Central memory CD8-positive, alpha-beta T cell (primary cell): ENCODE data around the gene ABCF3.

ENCODE experiments used
- ATAC-seq: fragments of 150-1000 bp; cut with Tn5 transposase; replicated peaks from 2 replicates; pipeline ENCODE4 v1.10.0; 2022; ENCODE audit warnings: mild to moderate bottlenecking, moderate FRiP score, moderate number of reproducible peaks; ENCODE audit not compliant: poor library complexity, severe bottlenecking; ENCODE audit errors: extremely low read depth
- DNase-seq, 2 donors: peaks; one replicate each; pipeline ENCODE4 v3.0.0; 2021; ENCODE audit warnings: low spot score in 2 of 2
- H3K27ac Mint-ChIP-seq: one replicate; pipeline ENCODE4 v1.8.0; 2022; ENCODE audit warnings: low read depth, mild to moderate bottlenecking, moderate library complexity, mixed read lengths
- H3K27me3 Mint-ChIP-seq: one replicate; pipeline ENCODE4 v1.8.0; 2022; ENCODE audit warnings: mixed read lengths
- H3K36me3 Mint-ChIP-seq: one replicate; pipeline ENCODE4 v1.8.0; 2022; ENCODE audit warnings: mild to moderate bottlenecking, moderate library complexity, mixed read lengths; ENCODE audit not compliant: insufficient read depth
- H3K4me1 Mint-ChIP-seq: one replicate; pipeline ENCODE4 v1.8.0; 2022; ENCODE audit warnings: mixed read lengths
- H3K4me3 Mint-ChIP-seq: one replicate; pipeline ENCODE4 v1.8.0; 2022; ENCODE audit warnings: mild to moderate bottlenecking, moderate library complexity, mixed read lengths
- H3K9me3 Mint-ChIP-seq: one replicate; pipeline ENCODE4 v1.8.0; 2022; ENCODE audit warnings: mixed read lengths

Gene ABCF3

DNA sequence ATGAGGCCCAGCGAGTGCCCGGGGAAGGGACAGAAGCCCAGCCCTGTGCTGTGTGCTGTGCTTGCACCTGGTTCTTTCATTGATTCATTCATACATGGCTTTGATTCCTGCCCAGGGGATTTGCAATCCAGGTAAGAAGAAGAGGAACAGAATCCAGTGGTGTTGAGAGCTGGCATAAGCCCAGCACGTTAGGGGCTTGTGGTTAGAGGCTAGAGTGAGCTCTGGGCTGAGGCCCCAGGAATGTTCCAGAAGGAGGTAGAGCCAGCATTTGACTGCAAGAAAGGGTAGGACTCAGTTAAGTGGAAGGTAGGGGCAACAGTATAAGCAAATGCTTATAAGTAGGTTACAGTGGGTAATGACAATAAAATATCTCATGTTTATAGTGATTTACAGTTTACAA is 45.7 kb downstream of the ABCF3 start:
- no peak for DNase-seq
- Mint-ChIP-seq H3K27me3 (peaks cover 48% of the 10 kb centered on the region), H3K27ac (no peak overlapping the region), H3K9me3 (no peaks in the 10 kb centered on the region), H3K4me3 (peak overlapping the region; percentile 69), H3K36me3 (no peaks in the 10 kb centered on the region), H3K4me1 (peaks cover 16% of the 10 kb centered on the region)
- no peak for ATAC-seq

DNA sequence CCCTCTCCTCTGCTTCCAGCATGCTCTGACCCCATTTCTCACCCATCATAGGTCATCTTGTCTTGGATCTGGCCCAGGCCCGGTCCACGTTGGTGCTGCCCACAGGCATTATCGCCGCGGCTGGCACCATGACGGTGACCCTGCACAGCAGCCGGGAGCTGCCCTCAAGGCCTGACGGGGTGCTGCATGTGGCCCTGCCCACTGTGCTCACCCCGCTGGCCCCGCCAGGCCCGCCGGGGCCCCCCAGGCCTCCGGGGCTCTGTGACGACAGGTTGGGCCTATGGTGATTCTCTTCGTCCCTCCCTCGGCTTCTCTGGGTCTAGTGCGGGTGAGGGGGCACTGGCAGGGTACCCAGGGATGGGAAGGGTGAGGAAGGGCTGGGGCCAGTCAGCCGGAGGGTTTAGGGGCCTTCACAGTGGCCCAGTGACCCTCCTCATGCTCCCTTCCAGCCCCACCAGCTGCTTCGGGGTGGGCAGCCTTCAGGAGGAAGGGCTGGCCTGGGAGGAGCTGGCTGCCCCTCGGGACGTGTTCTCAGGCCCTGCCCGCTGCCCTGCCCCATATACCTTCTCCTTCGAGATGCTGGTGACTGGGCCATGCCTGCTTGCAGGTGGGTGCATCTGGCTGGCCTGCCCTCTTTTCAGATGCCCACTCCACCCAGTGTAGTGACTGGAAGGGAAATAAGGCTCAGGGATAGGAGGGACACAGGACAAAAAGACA is 47.3 kb downstream of the ABCF3 start:
- H3K27ac Mint-ChIP-seq = no peak overlapping the region
- H3K9me3 Mint-ChIP-seq = no peaks in the 10 kb centered on the region
- no peaks in the 10 kb centered on the region for H3K36me3 Mint-ChIP-seq
- H3K4me1 Mint-ChIP-seq = peaks cover 16% of the 10 kb centered on the region
- DNase-seq (no peak), ATAC-seq (no peak)
- no peak overlapping the region for H3K4me3 Mint-ChIP-seq
- peaks cover 33% of the 10 kb centered on the region for H3K27me3 Mint-ChIP-seq

DNA sequence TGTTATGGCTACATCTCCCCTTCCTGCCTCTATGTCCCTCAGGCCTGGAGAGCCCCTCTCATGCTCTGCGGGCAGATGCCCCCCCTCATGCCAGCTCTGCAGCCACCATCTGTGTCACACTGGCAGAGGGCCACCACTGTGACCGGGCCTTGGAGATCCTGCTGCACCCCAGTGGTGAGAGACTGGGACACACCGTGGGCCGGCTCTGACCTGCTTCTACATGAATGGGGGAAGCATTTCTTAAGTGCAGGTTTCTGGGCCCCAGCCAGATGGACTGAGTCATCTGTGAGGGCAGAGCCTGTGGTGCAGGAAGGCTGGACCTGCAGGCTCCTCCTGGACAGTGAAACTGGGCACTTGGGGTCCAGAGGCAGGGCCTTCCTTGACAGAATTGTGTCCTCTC is 48.2 kb downstream of the ABCF3 start:
- ATAC-seq (no peak), DNase-seq (no peak)
- no peak overlapping the region for H3K4me3 Mint-ChIP-seq
- peaks cover 24% of the 10 kb centered on the region for H3K27me3 Mint-ChIP-seq
- H3K27ac Mint-ChIP-seq = no peak overlapping the region
- no peaks in the 10 kb centered on the region for H3K36me3 Mint-ChIP-seq
- H3K4me1 Mint-ChIP-seq = peaks cover 9% of the 10 kb centered on the region
- H3K9me3 Mint-ChIP-seq = no peaks in the 10 kb centered on the region

DNA sequence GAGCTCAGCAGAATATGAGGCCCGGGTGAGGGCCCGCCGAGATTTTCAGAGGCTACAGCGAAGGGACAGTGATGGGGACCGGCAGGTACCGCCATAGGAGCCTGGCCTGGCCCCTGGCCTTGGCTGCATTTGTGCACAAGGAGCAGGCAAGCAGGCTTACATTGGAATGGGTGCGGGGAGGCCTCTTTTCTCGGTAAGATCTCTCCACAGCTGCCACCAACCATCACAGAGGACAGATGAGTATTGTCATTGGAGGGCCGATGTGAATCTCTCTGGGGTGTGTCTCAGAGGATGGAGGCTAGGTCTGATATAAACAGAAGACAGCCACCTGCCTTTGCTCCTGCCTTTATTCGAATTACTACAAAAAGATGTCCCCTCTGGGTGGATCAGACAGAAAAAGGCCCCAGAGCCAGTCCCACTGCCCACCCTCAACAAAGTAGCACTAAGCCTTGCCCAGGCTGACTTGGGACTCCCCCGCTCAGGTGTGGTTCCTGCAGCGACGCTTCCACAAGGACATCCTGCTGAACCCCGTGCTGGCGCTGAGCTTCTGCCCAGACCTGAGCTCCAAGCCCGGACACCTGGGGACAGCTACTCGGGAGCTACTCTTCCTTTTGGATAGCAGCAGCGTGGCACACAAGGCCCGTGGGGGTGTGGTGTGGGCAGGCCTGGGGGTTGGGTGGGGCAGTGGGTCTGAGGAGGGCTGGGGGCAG is 48.8 kb downstream of the ABCF3 start:
- Mint-ChIP-seq H3K36me3 (no peaks in the 10 kb centered on the region), H3K9me3 (no peaks in the 10 kb centered on the region), H3K27me3 (peaks cover 24% of the 10 kb centered on the region), H3K4me3 (no peak overlapping the region), H3K27ac (no peak overlapping the region), H3K4me1 (peaks cover 9% of the 10 kb centered on the region)
- ATAC-seq = no peak
- no peak for DNase-seq

DNA sequence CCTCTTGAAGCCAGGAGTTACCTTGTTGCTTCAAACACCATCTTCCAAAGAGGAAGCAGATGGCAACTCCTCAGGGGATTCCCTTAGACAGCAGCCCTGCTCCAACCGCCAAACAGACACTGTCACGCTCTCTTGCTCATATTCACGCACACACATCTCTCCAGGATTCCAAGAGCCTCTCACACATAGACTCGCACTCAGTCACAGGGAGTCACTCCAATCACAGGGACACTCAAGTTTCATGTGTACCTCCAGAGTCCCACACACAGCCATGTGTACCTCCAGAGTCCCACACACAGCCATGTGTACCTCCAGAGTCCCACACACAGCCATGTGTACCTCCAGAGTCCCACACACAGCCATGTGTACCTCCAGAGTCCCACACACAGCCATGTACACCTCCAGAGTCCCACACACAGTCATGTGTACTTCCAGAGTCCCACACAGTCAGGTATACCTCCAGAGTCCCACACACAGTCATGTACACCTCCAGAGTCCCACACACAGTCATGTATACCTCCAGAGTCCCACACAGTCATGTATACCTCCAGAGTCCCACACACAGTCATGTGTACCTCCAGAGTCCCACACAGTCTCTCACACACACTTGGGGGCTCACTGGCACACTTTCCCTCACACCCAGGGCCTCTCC is 49.5 kb downstream of the ABCF3 start:
- DNase-seq = no peak
- ATAC-seq = no peak

DNA sequence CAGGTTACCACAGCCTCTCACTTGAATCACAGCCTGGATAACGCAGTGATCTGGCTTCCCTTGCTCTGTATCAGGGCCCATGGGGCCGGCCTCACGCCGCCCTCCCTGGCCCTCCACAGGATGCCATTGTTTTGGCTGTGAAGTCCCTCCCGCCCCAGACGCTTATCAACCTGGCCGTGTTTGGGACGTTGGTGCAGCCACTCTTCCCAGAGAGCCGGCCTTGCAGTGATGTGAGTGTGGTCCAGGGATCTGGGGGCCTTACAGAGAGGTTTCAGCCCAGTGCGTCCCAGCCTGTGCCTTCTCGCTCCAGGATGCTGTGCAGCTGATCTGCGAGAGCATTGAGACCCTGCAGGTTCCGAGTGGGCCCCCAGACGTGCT is 50.0 kb downstream of the ABCF3 start:
- peaks cover 20% of the 10 kb centered on the region for H3K27me3 Mint-ChIP-seq
- peaks cover 2% of the 10 kb centered on the region for H3K36me3 Mint-ChIP-seq
- no peak overlapping the region for H3K4me3 Mint-ChIP-seq
- DNase-seq = no peak
- no peak for ATAC-seq
- H3K4me1 Mint-ChIP-seq = peaks cover 6% of the 10 kb centered on the region
- H3K9me3 Mint-ChIP-seq = no peaks in the 10 kb centered on the region
- H3K27ac Mint-ChIP-seq = no peak overlapping the region

More for the DNA sequence above, 49.5 kb downstream of the ABCF3 start:
- Mint-ChIP-seq H3K9me3 (no peaks in the 10 kb centered on the region), H3K27ac (no peak overlapping the region), H3K4me1 (peaks cover 9% of the 10 kb centered on the region), H3K36me3 (peaks cover 1% of the 10 kb centered on the region), H3K4me3 (no peak overlapping the region), H3K27me3 (peaks cover 24% of the 10 kb centered on the region)

DNA sequence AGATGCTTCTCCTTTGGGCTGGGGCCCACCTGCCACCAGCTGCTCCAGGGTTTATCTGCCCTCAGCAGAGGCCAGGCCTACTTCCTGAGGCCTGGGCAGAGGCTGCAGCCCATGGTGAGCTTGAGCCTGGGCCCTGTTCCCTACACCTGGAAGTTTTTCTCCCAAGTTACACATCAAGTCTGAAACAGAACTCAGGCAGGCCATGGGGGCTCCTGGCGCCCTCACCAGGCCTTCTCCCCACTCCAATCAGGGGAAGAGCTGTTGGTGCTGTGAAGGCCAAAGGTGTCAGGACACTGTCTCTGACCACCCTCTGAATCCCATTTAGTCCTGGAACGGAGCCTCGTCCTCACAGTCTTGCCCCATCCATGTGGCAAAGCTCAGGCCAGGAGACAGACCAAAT is 50.6 kb downstream of the ABCF3 start:
- Mint-ChIP-seq H3K9me3 (no peaks in the 10 kb centered on the region), H3K4me1 (no peaks in the 10 kb centered on the region), H3K27ac (no peak overlapping the region), H3K4me3 (no peak overlapping the region), H3K27me3 (peaks cover 13% of the 10 kb centered on the region), H3K36me3 (peaks cover 2% of the 10 kb centered on the region)
- DNase-seq = no peak
- no peak for ATAC-seq

DNA sequence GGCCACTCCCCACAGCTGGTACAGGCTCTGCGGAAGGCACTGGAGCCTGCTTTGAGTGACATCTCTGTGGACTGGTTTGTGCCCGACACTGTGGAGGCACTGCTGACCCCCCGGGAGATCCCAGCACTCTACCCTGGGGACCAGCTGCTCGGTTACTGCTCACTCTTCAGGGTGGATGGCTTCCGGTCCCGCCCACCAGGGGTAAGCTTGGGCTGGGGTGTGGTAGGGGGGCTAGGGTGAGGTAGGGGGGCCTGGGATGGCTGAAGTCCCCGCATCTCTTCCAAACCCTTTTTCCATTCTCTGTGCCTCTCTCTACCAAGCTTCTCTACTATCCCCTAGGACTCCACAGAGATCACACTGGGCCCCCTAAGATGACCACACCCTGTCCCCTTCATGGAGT is 51.2 kb downstream of the ABCF3 start:
- Mint-ChIP-seq H3K4me1 (no peaks in the 10 kb centered on the region), H3K27ac (no peak overlapping the region), H3K36me3 (peaks cover 3% of the 10 kb centered on the region), H3K27me3 (peaks cover 8% of the 10 kb centered on the region), H3K4me3 (no peak overlapping the region), H3K9me3 (no peaks in the 10 kb centered on the region)
- ATAC-seq (no peak), DNase-seq (no peak)

DNA sequence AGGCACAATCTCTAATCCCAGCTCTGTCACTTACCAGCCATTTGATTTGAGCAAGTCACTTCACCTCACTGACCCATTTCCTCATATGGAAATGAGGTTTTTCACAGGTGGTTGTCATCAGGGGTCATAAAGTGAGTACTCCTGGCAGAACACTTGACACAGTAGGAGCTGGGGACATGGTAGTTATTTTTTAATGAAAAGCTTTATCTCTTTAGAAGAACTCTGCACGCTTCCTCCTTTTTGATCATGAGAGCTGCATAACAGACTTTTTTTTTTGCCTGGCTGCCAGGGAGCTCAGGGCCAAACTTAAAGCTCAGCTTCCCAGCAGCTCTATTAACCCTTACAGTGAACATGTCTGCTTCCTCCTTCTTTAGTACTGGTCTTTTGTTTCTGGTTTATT is 51.8 kb downstream of the ABCF3 start:
- Mint-ChIP-seq H3K27me3 (peaks cover 2% of the 10 kb centered on the region), H3K27ac (no peak overlapping the region), H3K36me3 (peaks cover 4% of the 10 kb centered on the region), H3K9me3 (no peaks in the 10 kb centered on the region), H3K4me3 (no peak overlapping the region), H3K4me1 (no peaks in the 10 kb centered on the region)
- ATAC-seq (no peak), DNase-seq (no peak)

DNA sequence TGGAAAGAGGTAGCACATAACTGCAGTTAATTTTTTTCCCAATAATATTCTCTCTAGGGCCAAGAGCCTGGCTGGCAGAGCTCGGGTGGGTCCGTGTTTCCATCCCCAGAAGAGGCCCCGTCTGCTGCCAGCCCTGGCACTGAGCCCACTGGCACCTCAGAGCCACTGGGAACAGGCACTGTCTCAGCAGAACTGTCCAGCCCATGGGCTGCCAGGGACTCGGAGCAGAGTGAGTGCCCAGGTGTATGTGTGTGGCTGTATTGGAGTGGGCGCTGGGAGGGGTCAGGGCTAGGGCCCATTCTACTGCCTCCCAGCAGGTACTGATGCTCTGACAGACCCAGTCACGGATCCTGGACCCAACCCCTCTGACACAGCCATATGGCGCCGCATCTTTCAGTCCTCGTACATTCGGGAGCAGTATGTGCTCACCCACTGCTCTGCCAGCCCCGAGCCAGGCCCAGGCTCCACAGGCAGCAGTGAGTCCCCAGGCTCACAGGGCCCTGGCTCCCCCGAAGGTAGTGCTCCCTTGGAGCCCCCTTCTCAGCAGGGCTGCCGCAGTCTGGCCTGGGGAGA is 52.3 kb downstream of the ABCF3 start:
- ATAC-seq (no peak), DNase-seq (no peak)
- H3K27me3 Mint-ChIP-seq = no peaks in the 10 kb centered on the region
- H3K27ac Mint-ChIP-seq = no peak overlapping the region
- no peaks in the 10 kb centered on the region for H3K4me1 Mint-ChIP-seq
- no peaks in the 10 kb centered on the region for H3K9me3 Mint-ChIP-seq
- H3K4me3 Mint-ChIP-seq = no peak overlapping the region
- H3K36me3 Mint-ChIP-seq = peaks cover 4% of the 10 kb centered on the region

DNA sequence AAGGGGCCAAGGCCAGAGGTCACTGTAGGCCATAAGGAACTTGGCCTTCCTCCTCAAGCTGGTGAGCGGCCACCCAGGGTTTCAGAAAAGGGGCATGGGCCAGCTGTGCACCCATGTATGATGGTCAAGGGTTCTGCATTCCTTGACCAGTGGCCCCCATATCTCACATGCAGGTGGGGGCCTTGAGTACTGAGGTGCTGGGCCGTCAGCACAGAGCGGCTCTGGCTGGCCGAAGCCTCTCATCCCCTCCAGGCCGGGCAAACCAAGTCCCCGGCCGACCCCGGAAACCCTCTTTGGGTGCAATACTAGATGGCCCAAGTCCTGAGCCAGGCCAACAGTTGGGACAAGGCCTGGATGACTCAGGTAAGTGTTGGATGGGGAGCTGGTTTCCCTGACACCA is 53.2 kb downstream of the ABCF3 start:
- no peak for DNase-seq
- no peak for ATAC-seq
- H3K4me1 Mint-ChIP-seq = no peaks in the 10 kb centered on the region
- no peak overlapping the region for H3K27ac Mint-ChIP-seq
- no peaks in the 10 kb centered on the region for H3K27me3 Mint-ChIP-seq
- H3K4me3 Mint-ChIP-seq = no peak overlapping the region
- no peaks in the 10 kb centered on the region for H3K9me3 Mint-ChIP-seq
- H3K36me3 Mint-ChIP-seq = peaks cover 8% of the 10 kb centered on the region

DNA sequence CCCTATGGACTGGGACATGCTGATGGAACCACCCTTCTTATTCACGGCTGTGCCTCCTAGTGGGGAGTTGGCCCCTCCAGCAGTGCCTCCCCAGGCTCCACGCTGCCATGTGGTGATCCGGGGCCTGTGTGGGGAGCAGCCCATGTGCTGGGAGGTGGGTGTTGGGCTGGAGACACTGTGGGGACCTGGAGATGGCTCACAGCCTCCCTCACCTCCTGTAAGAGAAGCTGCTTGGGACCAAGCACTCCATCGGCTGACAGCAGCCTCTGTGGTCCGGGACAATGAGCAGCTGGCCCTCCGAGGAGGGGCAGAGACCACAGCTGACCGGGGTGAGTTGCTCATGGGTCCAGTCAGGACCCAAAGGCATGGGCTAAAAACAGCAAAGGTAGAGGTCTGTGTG is 53.7 kb downstream of the ABCF3 start:
- H3K9me3 Mint-ChIP-seq = no peaks in the 10 kb centered on the region
- no peak overlapping the region for H3K4me3 Mint-ChIP-seq
- H3K36me3 Mint-ChIP-seq = peaks cover 9% of the 10 kb centered on the region
- ATAC-seq (no peak), DNase-seq (no peak)
- no peaks in the 10 kb centered on the region for H3K27me3 Mint-ChIP-seq
- no peaks in the 10 kb centered on the region for H3K4me1 Mint-ChIP-seq
- no peak overlapping the region for H3K27ac Mint-ChIP-seq
